PFSK-1 (cell line): ENCODE measurements around the gene MCUR1.

Experiments used
- FOXP2 ChIP-seq: optimal IDR thresholded peaks from 2 replicates; pipeline ENCODE3; 2011; ENCODE audit warnings: borderline replicate concordance, control low read depth, inconsistent platforms; ENCODE audit not compliant: insufficient read depth; ENCODE audit errors: extremely low read length, extremely low read depth
- POLR2AphosphoS5 ChIP-seq: IDR thresholded peaks from 2 replicates; pipeline ENCODE4 v1.6.1; 2012; ENCODE audit warnings: low read depth, mild to moderate bottlenecking, control low read depth, low read length, moderate library complexity
- REST ChIP-seq, 2 experiments: IDR thresholded peaks; 2 replicates each; pipeline versions ENCODE4 v1.6.1 to v1.8.0; 2011 to 2012; ENCODE audit warnings: low read depth in 2 of 2, low read length in 2 of 2, control low read depth in 1 of 2, inconsistent platforms in 1 of 2, mild to moderate bottlenecking in 1 of 2, moderate library complexity in 1 of 2; ENCODE audit not compliant: insufficient read depth in 1 of 2
- SIN3A ChIP-seq: IDR thresholded peaks from 2 replicates; pipeline ENCODE4 v1.6.1; 2012; ENCODE audit warnings: mild to moderate bottlenecking, low read length, moderate library complexity, borderline replicate concordance; ENCODE audit not compliant: insufficient read depth
- TAF1 ChIP-seq: IDR thresholded peaks from 2 replicates; pipeline ENCODE4 v1.6.1; 2012; ENCODE audit warnings: low read length, control low read depth, borderline replicate concordance; ENCODE audit not compliant: insufficient read depth

Gene MCUR1

GRCh38 chr6:13841936-13842335 lies 27.6 kb upstream of the MCUR1 start:
- TF ChIP-seq SIN3A: no peak
- no peak for TF ChIP-seq REST (IDR thresholded peaks at IDR 0.05; ENCODE audit: insufficient read depth in 1 of 2, low read depth in 2 of 2, low read length in 2 of 2)
- no peak for TF ChIP-seq FOXP2
- no peak for TF ChIP-seq POLR2AphosphoS5
- TF ChIP-seq TAF1: no peak

- TF ChIP-seq REST (IDR thresholded peaks at IDR 0.05; ENCODE audit: insufficient read depth in 1 of 2, low read depth in 2 of 2, low read length in 2 of 2) (no peak), TAF1 (no peak), POLR2AphosphoS5 (no peak), FOXP2 (no peak), SIN3A (no peak)
Measured at GRCh38 chr6:13838616-13839015, 24.3 kb upstream of the MCUR1 start.

GRCh38 chr6:13836170-13836569 lies 21.8 kb upstream of the MCUR1 start:
- TF ChIP-seq FOXP2: no peak
- TF ChIP-seq TAF1: no peak
- no peak for TF ChIP-seq SIN3A
- TF ChIP-seq REST (IDR thresholded peaks at IDR 0.05; ENCODE audit: insufficient read depth in 1 of 2, low read depth in 2 of 2, low read length in 2 of 2): no peak
- no peak for TF ChIP-seq POLR2AphosphoS5

GRCh38 chr6:13834790-13835189 lies 20.4 kb upstream of the MCUR1 start:
- TF ChIP-seq POLR2AphosphoS5 (no peak), REST (IDR thresholded peaks at IDR 0.05; ENCODE audit: insufficient read depth in 1 of 2, low read depth in 2 of 2, low read length in 2 of 2) (no peak), TAF1 (no peak), FOXP2 (no peak), SIN3A (no peak)

- no peak for TF ChIP-seq TAF1
- TF ChIP-seq POLR2AphosphoS5: no peak
- TF ChIP-seq SIN3A: no peak
- no peak for TF ChIP-seq FOXP2
- TF ChIP-seq REST (IDR thresholded peaks at IDR 0.05; ENCODE audit: insufficient read depth in 1 of 2, low read depth in 2 of 2, low read length in 2 of 2): no peak
Measured at GRCh38 chr6:13832778-13833177, 18.4 kb upstream of the MCUR1 start.
